GM12892 (cell line): Measurements from ENCODE around the gene OR5A2.

Source experiments
- POLR2A ChIP-seq: IDR thresholded peaks from 2 replicates; pipeline ENCODE4 v1.6.1; 2011; ENCODE audit warnings: low read depth, low read length, control low read depth
- TAF1 ChIP-seq: IDR thresholded peaks from 2 replicates; pipeline ENCODE4 v1.6.1; 2011; ENCODE audit warnings: low read depth, mild to moderate bottlenecking, control low read depth, low read length, borderline replicate concordance

- no peak for TF ChIP-seq TAF1
- TF ChIP-seq POLR2A: no peak
Measured at GRCh38 chr11:59429924-59430516, 3.8 kb upstream of the OR5A2 start.
